Activated CD4-positive, alpha-beta T cell treated with anti-CD3 and anti-CD28 coated beads, Interleukin-2, Interleukin-4, amounts not matched to agents 100 ng/mL and 50 ng/mL, durations not matched to agents 16 hours and 8 hours (primary cell): ENCODE data around the gene LAPTM5.
"Not testable (repeated sequence)": the region's sequence is repeated elsewhere in the genome, so short reads cannot be mapped to it uniquely, and the experiment has no call there.

Experiments used
- DNase-seq: peaks from one replicate; pipeline ENCODE4 v3.0.0-alpha.2; 2020; ENCODE audit warnings: low spot score

LAPTM5 gene

DNA sequence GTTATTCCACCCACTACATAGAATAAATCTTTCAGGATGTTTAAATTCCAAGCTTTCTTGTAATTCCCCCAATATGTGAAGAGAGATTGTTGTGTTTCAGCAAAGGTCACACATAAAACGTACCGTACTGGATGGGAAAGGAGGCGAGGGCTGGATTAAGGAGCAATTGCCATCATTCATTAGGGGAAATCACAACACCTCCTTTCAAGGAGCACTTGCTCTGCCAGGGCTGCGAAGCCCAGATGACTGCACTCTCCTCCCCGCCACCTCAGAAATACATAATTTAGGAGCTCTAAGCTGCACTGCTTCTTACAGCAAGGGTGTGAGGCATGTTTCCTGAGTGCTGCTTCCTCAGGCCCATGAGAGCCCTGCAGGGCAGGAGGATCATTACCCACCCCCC is 63.8 kb downstream of the LAPTM5 start:
- no peak for DNase-seq

DNA sequence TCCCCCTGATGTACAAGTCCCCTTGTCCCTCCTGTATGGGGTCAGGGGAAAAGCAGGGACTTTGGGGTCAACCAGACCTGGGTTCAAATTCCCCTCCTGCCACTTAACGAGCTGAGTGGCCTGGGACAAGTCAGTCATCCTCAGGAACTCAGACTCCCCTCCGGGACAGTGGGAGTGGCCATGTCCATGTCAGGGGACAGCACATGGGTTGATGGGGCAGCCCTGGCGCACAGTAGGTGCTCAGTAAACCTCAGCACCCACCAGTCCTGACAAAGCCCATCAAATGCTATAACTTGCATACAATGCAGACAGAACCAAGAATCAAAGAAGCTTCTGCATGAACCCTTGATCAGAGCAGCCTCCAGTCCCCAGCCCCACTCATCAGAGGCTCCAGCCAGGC is 64.2 kb downstream of the LAPTM5 start:
- no peak for DNase-seq

DNA sequence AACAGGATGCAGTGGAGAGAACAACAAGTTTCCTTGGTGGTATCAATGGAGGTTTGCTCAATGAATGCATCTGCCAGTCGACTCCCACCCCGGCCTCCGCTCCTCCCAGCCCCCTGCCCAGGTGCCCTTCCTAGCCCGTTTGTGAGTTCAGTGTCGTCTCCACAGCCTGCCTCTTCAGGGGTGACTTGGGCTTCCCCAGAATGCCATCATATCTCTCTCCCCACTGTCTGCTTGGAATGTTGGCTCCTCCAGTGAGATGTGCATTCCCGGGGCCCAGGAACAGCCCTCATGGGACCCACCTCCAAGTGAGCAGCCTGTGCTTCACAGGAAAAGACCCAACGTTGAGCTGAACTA is 64.6 kb downstream of the LAPTM5 start:
- DNase-seq = no peak

DNA sequence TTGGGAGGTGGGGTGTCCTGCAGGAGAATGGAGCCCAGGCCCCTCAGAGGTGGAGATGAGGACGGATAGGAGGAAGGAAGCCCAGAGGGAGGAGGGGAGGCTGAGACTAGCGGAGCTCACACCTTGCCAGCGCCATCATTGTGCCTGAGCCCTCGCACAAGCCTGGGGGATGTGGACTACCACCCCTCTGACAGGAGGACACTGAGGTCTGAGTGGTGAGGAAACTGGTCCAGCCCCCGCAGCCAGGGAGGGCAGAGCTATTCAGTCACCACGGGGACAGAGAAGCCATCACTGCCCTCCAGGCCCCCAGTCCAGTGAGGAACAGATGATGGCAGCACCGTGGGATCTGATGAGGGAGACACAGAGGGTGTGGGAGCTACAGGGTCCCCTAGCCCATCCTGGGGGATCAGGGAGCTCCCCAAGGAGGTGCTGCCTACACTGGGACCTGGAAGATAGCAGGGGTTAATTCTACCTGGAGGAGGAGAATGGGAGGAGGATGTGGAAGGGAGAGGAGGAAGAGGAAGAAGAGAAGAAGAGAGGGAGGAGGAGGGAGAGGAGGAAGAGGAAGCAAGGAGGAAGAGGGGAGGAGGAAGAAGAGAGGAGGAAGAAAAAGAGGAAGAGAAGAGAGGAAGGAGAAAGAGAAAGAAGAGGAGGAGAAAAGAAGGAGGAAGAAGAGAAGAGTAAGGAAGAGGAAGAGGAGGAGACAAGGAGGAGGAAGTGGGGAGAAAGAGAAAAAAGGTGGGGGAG is 65.2 kb downstream of the LAPTM5 start:
- DNase-seq = no peak

DNA sequence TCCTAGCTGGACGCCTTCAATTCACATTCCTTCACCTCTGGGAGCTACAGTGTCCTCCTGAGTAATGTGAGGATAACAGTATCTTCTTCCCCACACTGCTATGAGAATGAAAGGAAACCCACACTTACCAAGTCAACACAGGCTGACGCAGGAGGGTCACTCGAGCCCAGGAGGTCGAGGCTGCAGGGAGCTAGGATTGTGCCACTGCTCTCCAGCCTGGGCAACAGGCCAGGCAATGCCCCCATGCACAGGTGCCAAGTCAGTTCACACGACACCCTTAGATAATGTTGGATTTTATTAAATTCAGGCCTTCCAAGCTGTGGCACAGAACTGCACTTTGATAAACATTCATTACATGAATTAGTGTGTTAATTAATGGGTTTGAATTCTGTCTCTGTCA is 66.1 kb downstream of the LAPTM5 start:
- no peak for DNase-seq

DNA sequence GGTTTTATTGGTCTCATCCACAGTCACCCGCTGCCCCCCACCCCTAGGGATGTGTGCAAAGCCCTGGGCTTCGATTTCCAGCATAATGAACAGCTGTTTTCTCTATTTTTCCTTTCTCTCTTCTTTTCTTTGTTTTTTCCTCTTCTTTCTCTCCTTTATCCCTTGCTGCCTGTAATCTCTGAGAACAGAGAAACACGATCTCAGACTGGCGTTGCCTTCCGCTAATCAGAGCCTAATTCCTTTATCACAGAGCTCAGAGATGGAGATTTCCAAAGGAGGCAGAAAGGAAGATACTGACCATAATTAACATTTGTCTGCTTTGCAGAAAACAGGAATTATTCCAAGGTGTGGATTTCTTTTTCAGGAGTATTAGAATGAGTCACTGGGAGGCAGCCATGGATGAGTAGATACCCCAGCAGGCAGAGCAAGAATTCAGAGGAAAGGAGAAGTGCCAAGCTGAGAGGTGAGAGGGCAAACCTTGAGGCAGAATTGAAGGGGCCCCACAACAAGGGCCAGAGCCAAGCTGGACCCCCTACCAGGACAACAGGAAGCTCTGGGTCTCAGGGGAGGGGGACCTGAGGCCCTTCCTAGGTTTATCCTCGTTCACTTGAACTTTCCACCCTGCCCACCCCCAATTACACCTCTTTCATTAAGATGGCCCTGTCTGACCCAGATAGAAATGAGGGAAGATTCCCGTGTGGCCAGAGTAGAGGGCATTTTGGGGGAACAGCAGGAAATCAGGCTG is 67.5 kb downstream of the LAPTM5 start:
- no peak for DNase-seq

DNA sequence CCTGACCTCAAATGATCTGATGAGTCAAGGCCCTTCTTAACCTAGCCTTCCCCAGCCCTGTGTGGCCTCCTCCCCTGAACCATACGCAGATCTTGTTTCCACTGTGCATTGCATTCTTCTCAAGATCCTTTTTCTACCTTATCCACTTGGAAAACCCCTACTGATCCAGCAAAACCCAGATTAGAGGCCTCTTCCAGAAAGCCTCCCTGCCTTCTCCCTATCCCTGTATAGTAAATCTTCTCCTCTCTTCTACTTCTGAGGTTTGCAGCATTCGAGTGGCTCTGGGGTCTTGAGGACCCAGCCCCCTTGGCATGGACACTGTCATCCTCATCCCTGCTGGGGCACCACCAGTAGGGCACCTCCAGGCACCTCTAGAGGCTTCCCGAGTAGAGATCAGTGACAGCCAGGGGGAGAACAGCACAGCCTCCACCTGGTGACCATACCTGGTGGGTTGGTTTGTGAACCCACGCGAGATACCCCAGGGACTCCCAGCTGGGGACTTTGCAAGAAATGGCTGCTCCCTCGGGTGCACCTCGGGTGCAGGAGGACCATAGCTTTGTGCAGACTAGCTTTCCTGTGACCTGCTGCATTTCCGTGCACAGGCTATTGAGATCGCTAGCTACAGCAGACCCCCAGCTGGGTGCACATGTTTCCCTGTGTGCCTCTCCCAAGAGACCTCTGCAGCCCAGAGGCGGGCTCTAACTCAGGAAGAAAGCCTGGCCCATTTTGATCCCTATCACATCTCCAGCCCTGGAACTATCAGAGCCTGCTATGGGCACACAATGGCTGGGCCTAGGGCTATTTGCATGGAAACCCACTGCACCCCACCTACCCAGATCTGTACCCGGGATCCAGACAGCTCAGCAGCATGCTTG is 68.4 kb downstream of the LAPTM5 start:
- no peak for DNase-seq

DNA sequence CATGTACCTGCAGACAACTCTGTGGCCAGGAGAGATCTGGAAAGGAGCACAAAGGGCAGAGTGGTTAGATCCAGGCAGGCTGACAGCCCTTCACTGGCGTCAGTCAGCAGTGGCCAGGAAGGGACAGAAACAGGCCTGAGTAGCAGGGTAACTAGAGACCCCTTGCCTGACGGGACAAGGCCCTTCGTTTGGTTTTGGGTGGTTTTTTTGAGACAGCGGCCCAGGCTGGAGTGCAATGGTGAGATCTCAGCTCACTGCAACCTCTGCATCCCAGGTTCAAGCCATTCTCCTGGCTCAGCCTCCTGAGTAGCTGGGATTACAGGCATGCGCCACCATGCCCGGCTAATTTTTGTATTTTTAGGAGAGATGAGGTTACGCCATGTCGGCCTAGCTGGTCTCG is 69.1 kb downstream of the LAPTM5 start:
- not testable (repeated sequence) for DNase-seq

DNA sequence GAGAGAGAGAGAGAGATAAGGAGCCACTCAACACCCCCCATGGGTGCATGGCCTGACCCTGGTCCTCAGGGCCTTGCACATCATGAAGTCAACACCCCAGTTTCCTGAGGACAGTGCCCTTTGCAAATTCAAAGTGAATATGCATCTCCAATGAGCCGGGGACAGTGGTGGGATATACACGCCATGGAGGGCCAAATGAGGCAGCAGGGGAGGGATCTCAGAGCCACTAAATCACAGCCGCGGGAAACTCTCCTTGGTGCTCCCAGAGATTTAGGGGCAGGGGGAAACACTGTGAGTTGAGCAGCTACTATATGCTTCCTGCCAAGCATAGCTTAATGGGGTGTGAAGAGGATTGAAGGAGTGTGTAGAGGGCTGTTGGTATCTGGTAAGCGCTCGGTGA is 69.7 kb downstream of the LAPTM5 start:
- DNase-seq = no peak

DNA sequence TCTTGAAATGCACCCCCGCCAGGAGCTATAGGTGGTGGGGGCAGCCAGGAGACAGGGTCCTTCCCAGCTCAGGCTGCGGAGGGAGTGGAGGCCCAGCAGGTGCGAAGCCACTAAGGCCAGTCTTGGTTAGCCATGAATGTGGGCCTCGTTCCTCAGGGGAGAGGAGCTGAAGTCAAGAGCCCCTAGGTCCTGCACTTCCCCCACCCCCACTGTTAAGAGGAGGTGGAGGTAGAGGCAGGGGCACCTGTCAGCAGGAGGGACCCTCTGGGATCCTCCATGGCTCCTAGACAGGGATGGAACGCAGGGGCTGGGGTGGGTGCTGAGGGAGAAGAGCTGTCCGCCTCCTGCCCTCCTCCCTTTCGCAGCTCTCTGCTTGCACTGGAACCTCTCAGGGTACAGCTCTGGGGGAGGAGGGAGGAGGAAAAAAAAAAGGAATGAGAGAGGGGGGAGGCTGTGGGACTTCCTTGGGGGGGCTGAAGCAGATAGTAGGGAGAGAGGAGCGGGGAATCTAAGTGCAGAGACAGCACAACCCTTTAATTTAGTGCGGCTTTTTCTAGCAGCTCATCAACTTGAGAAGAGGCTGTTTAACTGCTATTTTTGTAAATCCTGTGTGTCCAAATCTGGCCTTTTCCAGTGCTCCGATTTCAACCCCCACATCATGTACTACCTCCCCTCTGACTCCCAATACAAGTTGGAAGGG is 71.2 kb downstream of the LAPTM5 start:
- no peak for DNase-seq

DNA sequence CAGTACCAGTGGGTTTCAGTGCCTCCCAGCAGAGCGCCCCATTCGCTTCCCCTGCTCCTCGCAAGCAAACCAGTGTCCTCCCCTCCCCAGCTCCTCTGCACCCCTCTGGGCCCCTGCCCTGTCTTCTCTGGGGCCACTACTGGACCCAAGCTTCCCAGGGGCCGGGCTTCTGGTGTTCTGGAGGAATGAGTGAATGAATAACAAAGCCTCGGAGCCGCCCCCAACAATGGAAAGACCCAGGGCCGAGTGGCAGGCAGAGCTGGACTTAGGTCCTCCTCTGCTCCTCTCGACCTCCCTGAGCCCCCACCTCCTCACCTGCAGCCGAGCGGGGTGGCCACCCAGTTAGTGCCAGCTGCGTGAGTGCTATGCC is 71.8 kb downstream of the LAPTM5 start:
- DNase-seq = no peak

DNA sequence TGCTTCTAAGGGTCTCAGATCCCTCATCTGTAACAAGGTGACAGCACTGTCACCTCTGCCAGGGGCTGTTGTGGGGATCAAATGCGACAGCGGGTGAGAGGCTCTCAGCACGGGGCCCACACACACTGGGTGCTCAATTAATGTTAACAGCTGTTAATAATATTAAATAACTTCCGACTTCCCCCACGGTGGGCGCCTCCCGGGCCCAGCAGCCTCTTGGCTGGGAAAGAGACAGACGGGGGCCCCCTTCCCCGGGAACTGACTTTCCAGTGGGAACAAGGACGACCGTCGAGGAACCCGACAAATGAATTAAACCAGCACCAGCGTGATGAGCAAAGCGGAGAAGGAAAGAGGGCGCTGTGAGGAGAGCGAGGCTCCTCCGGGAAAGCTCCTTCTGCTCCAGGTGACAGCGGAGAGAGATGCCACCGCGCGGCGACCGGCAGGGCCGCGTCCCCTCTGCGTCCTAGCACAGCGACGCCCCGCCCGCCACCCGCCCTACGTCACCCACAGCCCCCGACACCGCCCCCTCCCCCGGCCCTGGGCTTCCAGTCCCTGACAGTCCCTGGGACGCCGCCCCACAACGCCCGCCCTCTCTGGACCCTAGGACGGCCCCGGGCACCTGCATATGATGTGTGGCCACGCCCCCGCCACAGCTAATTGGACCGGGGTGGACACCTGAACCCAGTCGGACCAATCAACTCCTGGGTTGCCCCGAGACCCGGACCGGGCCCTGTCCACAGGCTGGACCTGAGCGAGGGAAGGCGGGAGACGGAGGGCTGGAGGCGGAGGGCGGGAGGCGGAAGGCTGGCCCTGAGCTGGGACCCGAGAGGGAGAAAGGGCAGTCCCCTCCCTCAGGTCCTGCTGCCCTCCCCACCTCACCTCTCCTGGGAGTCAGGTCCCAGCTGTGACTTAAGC is 72.4 kb downstream of the LAPTM5 start:
- no peak for DNase-seq

DNA sequence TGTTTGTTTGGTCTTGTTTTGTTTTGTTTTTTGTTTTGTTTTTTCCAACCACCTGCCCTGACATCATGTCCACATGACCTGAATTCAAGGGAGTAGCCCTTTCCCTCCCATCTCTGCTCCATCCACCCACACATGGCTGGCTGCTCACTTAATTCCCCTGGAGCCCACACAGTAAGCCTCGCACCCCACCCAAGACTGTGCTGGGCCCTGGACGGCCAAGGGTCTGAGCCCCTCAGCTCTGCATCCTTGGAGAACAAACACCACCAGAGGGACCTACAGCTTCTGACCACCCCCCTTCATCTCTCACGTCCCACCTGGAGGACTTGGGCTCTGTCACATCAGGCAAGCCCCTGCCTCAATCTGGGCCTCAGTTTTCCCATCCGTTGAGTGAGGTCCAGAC is 73.3 kb downstream of the LAPTM5 start:
- no peak for DNase-seq

DNA sequence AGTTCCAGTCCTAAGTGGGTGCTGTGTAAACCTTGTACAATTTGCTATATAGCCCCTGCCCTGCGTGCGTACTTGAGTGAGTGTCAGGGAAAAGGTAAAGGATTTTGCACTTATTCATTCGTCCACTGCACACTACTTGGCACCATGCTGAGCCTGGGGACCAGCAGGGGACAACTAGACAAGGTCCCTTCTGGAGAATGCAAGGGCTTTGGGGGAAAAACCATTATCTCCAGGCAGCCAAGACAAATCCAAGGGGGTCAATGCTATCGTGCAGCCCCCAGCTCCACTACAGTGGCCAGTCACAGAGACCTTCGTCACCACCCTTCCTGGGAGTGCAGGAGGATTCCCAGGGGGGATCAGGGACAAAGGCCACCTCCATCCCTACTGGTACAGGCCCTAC is 73.9 kb downstream of the LAPTM5 start:
- no peak for DNase-seq
